HepG2 (cell line): ENCODE results near the gene CAMK2A. TPM values are rescaled to one million over a fixed set of nuclear protein-coding genes. Genes with fewer than 3 reads are reported as not detected.
A peak's percentile ranks its signal among the peaks of the same experiment; 100 is the strongest.

Experiments used
- BCL3 ChIP-seq: sonication (generic); formaldehyde crosslinking; IDR thresholded peaks from 2 replicates; pipeline ENCODE4 v1.5.1; 2020; ENCODE audit warnings: mild to moderate bottlenecking, missing genetic modification reagents, moderate library complexity
- CEBPB ChIP-seq: IDR thresholded peaks from 2 replicates; pipeline ENCODE4 v1.6.1; 2011; ENCODE audit warnings: low read depth, low read length, improper control_type of control experiment, borderline replicate concordance
- CTCF ChIP-seq: sonication (generic); formaldehyde crosslinking; IDR thresholded peaks from 2 replicates; pipeline ENCODE4 v1.5.0; 2020; ENCODE audit warnings: mild to moderate bottlenecking, missing genetic modification reagents, moderate library complexity
- DNMT3B ChIP-seq: conservative IDR thresholded peaks from 2 replicates; pipeline ENCODE4 v1.6.1; 2016; ENCODE audit warnings: missing biosample characterization, control low read depth
- FOXK2 ChIP-seq: fragments of 450-650 bp; IDR thresholded peaks from 2 replicates; pipeline ENCODE4 v1.6.1; 2016
- HDAC1 ChIP-seq: sonication (generic); formaldehyde crosslinking; IDR thresholded peaks from 2 replicates; pipeline ENCODE4 v1.5.1; 2020; ENCODE audit warnings: mild to moderate bottlenecking, missing genetic modification reagents
- MAFF ChIP-seq: IDR thresholded peaks from 2 replicates; pipeline ENCODE4 v1.6.1; 2011; ENCODE audit warnings: low read depth, low read length, improper control_type of control experiment
- PATZ1 ChIP-seq: sonication (generic); formaldehyde crosslinking; IDR thresholded peaks from 2 replicates; pipeline ENCODE4 v1.4.0; 2020; ENCODE audit warnings: missing genetic modification reagents
- ZBTB7B ChIP-seq: sonication (generic); formaldehyde crosslinking; IDR thresholded peaks from 2 replicates; pipeline ENCODE4 v1.4.0; 2020; ENCODE audit warnings: missing genetic modification reagents
- polyA plus RNA-seq, 8 experiments: library from polyadenylated mRNA; depleted of rRNA in 3 of 8; stranded (reverse) in 7 of 8; unstranded in 1 of 8; fragments of >200 nt; fragmentation: Illumina TruSeq in 4 of 8; extraction: Trizol in 4 of 8; gene quantifications; 2 replicates each; pipeline versions ENCODE4 v1.2.1 to v1.2.3, GENCODE V29; 2011 to 2016; ENCODE audit warnings: low read depth in 4 of 8, missing spikeins in 1 of 8, mixed read lengths in 1 of 8; ENCODE audit not compliant: insufficient read depth in 1 of 8
- total RNA-seq, 5 experiments: library from RNA; depleted of rRNA; stranded (reverse); fragments of >200 nt; fragmentation: Illumina TruSeq; extraction: Trizol; gene quantifications; 2 replicates each; pipeline ENCODE4 v1.2.3, GENCODE V29; 2016; ENCODE audit warnings: low read depth in 1 of 5

Gene CAMK2A
- total and polyA plus RNA-seq, 2 of the 13 experiments (the other 11 are each of a cell fraction or from before 2014, with no cell fraction given) = 0.11 TPM; not detected in 1

DNA sequence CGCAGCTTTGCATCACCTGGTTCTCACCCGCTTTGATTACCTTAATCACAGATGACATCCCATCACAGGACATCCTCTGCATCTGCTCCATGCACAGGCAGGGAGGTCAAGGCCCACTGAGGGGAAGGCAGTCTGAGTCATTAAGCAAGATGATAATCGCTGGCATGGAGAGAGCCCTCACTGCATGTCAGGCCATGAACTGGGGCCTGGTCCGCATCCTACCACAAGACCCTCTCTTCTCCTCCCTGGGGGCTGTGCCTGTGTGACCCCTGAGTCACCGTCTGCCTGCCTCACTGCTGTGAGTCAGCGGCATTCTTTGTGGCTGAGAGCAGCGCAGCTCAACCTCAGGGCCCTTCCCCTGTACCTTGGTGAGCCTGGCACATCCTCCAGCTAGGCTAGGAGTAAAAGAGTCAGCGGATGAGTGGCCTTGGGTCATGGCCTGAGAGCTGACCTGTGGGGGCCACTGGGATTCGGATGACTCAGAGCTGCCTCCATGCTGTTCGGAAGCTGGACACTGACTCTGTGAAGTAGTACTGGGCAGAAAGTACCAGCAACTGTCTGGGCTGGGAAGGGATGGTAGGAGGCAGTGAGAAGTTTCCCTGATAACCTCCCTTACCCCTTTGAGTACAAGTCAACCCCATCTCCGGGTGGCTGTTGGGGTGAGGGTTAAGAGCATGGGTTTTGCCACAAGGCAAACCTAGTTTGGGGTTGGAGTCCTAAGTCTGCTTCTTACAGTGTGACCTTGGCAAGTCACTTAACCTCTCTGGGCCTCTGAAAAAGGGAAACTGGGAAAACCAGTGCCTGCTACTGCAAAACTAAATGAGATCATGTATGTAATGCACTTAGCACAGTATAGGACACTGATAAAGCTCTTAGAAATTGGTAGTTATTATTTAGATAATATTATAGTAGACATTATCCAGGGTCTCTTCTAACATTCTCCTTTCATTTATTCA lies 27.8 kb upstream of the CAMK2A start (continued):
- TF ChIP-seq CEBPB = no peak
- TF ChIP-seq BCL3 = no peak
- TF ChIP-seq FOXK2 = no peak
- peak; percentile 19; the same call in 1 of the 2 replicates for TF ChIP-seq HDAC1 (CRISPR knock-in tag)
- 0 out of 2 replicates have a peak, but pooled peaks have one; percentile 3 for TF ChIP-seq CTCF (CRISPR knock-in tag)
- TF ChIP-seq MAFF = 0 out of 2 replicates have a peak, but pooled peaks have one; percentile 6
- TF ChIP-seq DNMT3B (CRISPR knock-in tag) = peak; percentile 24; the same call in 1 of the 2 replicates
- TF ChIP-seq ZBTB7B = peak; percentile 72
- peak; percentile 66 for TF ChIP-seq PATZ1 (CRISPR knock-in tag)
